DND-41 (cell line): ENCODE data around the gene R3HDM1.

Experiments
- ATAC-seq: fragments of 200-7000 bp; cut with Tn5 transposase; 3 replicates; pipeline ENCODE4 v1.9.1; 2021; ENCODE audit warnings: low read depth; ENCODE audit not compliant: insufficient read depth
- DNase-seq: peaks from one replicate; pipeline ENCODE4 v3.0.0-alpha.2; 2020
- H2AFZ ChIP-seq: 2 replicates; pipeline ENCODE4 v1.6.0; 2012; ENCODE audit warnings: low read depth, low read length
- H3K27ac ChIP-seq: 2 replicates; pipeline ENCODE4 v1.5.1; 2012; ENCODE audit warnings: low read length, inconsistent platforms
- H3K27me3 ChIP-seq: fragments of 200-600 bp; sonication (generic); 2 replicates; pipeline ENCODE4 v1.6.0; 2012; ENCODE audit warnings: low read length, mild to moderate bottlenecking, inconsistent platforms; ENCODE audit not compliant: insufficient read depth, poor library complexity
- H3K36me3 ChIP-seq: 2 replicates; pipeline ENCODE4 v1.5.1; 2012; ENCODE audit warnings: low read length, inconsistent platforms; ENCODE audit not compliant: insufficient read depth
- H3K4me1 ChIP-seq: 2 replicates; pipeline ENCODE4 v1.5.1; 2012; ENCODE audit warnings: mild to moderate bottlenecking, low read length; ENCODE audit not compliant: insufficient read depth
- H3K4me2 ChIP-seq: 2 replicates; pipeline ENCODE4 v1.6.0; 2012; ENCODE audit warnings: mild to moderate bottlenecking, moderate library complexity, low read length, inconsistent platforms; ENCODE audit not compliant: insufficient read depth
- H3K4me3 ChIP-seq, 2 experiments: fragments of 200-600 bp in 1 of 2; shearing (Covaris generic) in 1 of 2; 2 replicates each; pipeline ENCODE4 v1.5.1; 2012 to 2016; ENCODE audit warnings: inconsistent platforms in 2 of 2, low read length in 2 of 2, mild to moderate bottlenecking in 2 of 2, low read depth in 1 of 2, moderate library complexity in 1 of 2
- H3K79me2 ChIP-seq: 2 replicates; pipeline ENCODE4 v1.6.0; 2012; ENCODE audit warnings: low read length, inconsistent platforms; ENCODE audit not compliant: insufficient read depth
- H3K9ac ChIP-seq: 2 replicates; pipeline ENCODE4 v1.6.0; 2012; ENCODE audit warnings: low read depth, mild to moderate bottlenecking, inconsistent platforms, low read length, moderate library complexity
- H3K9me3 ChIP-seq: 2 replicates; pipeline ENCODE4 v1.5.1; 2012; ENCODE audit warnings: low read length, moderate library complexity, mild to moderate bottlenecking, inconsistent platforms; ENCODE audit not compliant: insufficient read depth, severe bottlenecking
- H4K20me1 ChIP-seq: 2 replicates; pipeline ENCODE4 v1.6.0; 2012; ENCODE audit warnings: low read length; ENCODE audit not compliant: insufficient read depth
- EZH2 ChIP-seq: IDR thresholded peaks from 3 replicates; pipeline ENCODE4 v1.6.1; 2012; ENCODE audit warnings: borderline replicate concordance, low read depth, mild to moderate bottlenecking, moderate library complexity, low read length, inconsistent platforms; ENCODE audit not compliant: severe bottlenecking
- TF ChIP-seq, protein P1 (sequence below): IDR thresholded peaks from 2 replicates; pipeline ENCODE4 v1.5.1; 2012; ENCODE audit warnings: borderline replicate concordance, low read length, moderate library complexity, mild to moderate bottlenecking; ENCODE audit not compliant: poor library complexity, severe bottlenecking; ENCODE audit errors: extremely low read depth

Gene R3HDM1

DNA sequence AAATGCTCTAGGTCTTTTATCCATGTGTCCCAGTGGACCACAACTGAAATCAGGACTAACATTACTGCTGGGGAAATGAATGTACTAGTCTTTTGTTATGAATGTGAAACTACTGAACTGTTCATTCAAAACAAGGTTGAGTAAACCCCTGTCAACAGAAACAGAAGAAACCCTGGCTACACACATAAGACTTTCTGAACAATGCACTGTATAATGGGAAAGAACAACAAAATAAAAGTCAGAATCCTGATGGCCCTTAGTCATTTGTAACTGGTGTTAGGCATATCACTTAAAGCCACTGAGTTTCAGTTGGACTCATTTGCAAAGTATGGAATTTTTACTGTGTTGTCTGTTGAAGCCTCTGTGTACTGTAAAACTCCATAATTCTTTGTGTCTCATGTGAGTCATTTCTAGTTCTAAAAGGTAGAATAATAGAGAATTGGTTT is 133.4 kb downstream of the R3HDM1 start:
- Histone ChIP-seq H3K79me2 (no peaks in the 10 kb centered on the region), H2AFZ (no peak overlapping the region), H3K4me2 (no peak overlapping the region), H3K27ac (no peak overlapping the region), H4K20me1 (no peaks in the 10 kb centered on the region), H3K4me1 (no peaks in the 10 kb centered on the region), H3K9me3 (no peaks in the 10 kb centered on the region), H3K27me3 (no peaks in the 10 kb centered on the region), H3K9ac (no peak overlapping the region), H3K36me3 (peaks cover 52% of the 10 kb centered on the region), H3K4me3 (no peak overlapping the region)
- ATAC-seq: no peak
- no peak for TF ChIP-seq EZH2
- TF ChIP-seq, protein P1, sequence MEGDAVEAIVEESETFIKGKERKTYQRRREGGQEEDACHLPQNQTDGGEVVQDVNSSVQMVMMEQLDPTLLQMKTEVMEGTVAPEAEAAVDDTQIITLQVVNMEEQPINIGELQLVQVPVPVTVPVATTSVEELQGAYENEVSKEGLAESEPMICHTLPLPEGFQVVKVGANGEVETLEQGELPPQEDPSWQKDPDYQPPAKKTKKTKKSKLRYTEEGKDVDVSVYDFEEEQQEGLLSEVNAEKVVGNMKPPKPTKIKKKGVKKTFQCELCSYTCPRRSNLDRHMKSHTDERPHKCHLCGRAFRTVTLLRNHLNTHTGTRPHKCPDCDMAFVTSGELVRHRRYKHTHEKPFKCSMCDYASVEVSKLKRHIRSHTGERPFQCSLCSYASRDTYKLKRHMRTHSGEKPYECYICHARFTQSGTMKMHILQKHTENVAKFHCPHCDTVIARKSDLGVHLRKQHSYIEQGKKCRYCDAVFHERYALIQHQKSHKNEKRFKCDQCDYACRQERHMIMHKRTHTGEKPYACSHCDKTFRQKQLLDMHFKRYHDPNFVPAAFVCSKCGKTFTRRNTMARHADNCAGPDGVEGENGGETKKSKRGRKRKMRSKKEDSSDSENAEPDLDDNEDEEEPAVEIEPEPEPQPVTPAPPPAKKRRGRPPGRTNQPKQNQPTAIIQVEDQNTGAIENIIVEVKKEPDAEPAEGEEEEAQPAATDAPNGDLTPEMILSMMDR: no peak
- DNase-seq: no peak

DNA sequence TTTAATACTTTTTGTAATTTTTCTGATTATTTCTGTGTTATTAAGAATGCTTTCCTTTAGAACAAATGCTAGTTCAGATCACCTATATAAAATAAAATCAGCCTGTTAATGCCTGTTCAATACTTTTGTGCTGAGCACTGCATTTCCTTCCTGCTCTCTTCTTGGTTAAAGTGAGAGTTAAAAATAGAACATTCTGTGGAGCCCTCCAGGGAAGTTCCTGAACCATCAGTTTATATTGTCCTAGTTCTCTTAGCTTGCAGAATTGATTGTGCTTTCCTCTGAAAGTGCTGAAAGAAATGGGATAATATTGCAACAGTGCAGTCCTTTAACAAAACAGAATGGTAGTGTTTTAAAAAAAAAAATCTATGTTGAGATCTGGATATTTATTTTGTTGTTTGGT is 135.8 kb downstream of the R3HDM1 start:
- Histone ChIP-seq H3K4me3 (no peak overlapping the region), H2AFZ (no peak overlapping the region), H3K9me3 (no peaks in the 10 kb centered on the region), H3K36me3 (peaks cover 46% of the 10 kb centered on the region), H3K4me1 (no peaks in the 10 kb centered on the region), H3K79me2 (no peaks in the 10 kb centered on the region), H3K4me2 (no peak overlapping the region), H3K27ac (no peak overlapping the region), H3K9ac (no peak overlapping the region), H3K27me3 (no peaks in the 10 kb centered on the region), H4K20me1 (no peaks in the 10 kb centered on the region)
- DNase-seq (no peak), ATAC-seq (no peak)
- TF ChIP-seq EZH2: no peak
- TF ChIP-seq, protein P1: no peak

DNA sequence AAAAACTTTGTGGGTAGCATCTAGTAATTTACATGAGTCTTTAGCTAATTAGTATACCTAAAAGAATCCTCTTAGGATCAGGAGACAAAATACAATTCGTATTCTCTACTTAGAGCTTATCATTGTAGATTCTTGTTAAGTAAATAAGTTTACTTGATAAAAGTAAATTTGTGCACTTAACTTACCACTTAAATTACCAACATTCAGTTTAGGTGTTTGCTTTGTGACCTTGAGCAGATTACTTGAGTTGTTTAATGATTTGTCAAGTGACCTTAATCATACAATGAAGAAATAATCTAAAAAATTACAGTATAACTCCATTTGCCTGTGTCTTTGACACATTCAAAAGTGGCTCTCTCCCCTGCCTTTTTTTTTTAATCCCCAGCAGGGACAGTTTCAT is 143.2 kb downstream of the R3HDM1 start:
- Histone ChIP-seq H3K27me3 (no peaks in the 10 kb centered on the region), H3K79me2 (no peaks in the 10 kb centered on the region), H3K36me3 (peaks cover 59% of the 10 kb centered on the region), H3K4me2 (no peak overlapping the region), H3K9ac (no peak overlapping the region), H2AFZ (no peak overlapping the region), H3K27ac (no peak overlapping the region), H3K9me3 (no peaks in the 10 kb centered on the region), H3K4me3 (no peak overlapping the region), H3K4me1 (no peaks in the 10 kb centered on the region), H4K20me1 (no peaks in the 10 kb centered on the region)
- DNase-seq (no peak), ATAC-seq (no peak)
- TF ChIP-seq EZH2: no peak
- TF ChIP-seq, protein P1: no peak

DNA sequence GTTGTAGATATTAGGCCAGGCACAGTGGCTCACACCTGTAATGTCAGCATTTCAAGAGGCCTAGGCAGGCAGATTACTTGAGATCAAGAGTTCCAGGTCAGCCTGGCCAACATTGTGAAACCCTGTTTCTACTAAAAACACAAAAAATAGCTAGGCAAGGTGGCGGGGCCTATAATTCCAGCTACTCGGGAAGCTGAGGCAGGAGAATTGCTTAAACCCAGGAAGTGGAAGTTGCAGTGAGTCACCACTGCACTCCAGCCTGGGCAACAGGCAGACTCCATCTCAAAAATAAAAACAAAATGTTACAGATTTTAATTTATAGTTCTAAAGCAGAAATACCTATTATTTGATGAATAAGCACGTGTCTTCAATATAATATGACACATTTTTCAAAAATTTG is 144.7 kb downstream of the R3HDM1 start:
- DNase-seq (no peak), ATAC-seq (no peak)
- H4K20me1 ChIP-seq: no peaks in the 10 kb centered on the region
- TF ChIP-seq EZH2: no peak
- no peaks in the 10 kb centered on the region for H3K4me1 ChIP-seq
- H3K27ac ChIP-seq: no peak overlapping the region
- H3K4me2 ChIP-seq: no peak overlapping the region
- no peaks in the 10 kb centered on the region for H3K9me3 ChIP-seq
- H3K9ac ChIP-seq: no peak overlapping the region
- no peak overlapping the region for H2AFZ ChIP-seq
- H3K36me3 ChIP-seq: peaks cover 75% of the 10 kb centered on the region
- no peaks in the 10 kb centered on the region for H3K79me2 ChIP-seq
- no peaks in the 10 kb centered on the region for H3K27me3 ChIP-seq
- no peak overlapping the region for H3K4me3 ChIP-seq
